IMR-90 (cell line): ENCODE results near the gene MSI2. TPM values are rescaled to one million over a fixed set of nuclear protein-coding genes. Genes with fewer than 3 reads are reported as not detected.

Source experiments
- ATAC-seq: fragments of 200-7000 bp; cut with Tn5 transposase; 2 replicates; pipeline ENCODE4 v1.9.1; 2020; ENCODE audit warnings: low read depth, mild to moderate bottlenecking, moderate library complexity
- BruUV-seq: library from RNA; stranded (reverse); fragments of 400-500 nt; replicated peaks from 2 replicates; lab custom pipeline; 2021; lab: Mats Ljungman, UMichigan
- CTCF ChIA-PET: fragments of 300-600 bp; formaldehyde crosslinking; extraction: SDS; loops from one replicate; lab custom pipeline; 2021; ENCODE audit warnings: antibody characterized with exemption; lab: Yijun Ruan, JAX
- POLR2A ChIA-PET: fragments of 300-600 bp; sonication (Branson Sonifier 250); formaldehyde crosslinking; loops from one replicate; lab custom pipeline; 2022; ENCODE audit warnings: antibody characterized with exemption; ENCODE audit not compliant: unreplicated experiment; lab: Charles Lee
- DNase-seq: peaks from one replicate; pipeline ENCODE4 v3.0.0; 2013
- H2AFZ ChIP-seq: replicated peaks from 2 replicates; pipeline ENCODE3; 2013; ENCODE audit warnings: low read length, mild to moderate bottlenecking; ENCODE audit not compliant: poor library complexity
- H2AK5ac ChIP-seq: 2 replicates; pipeline ENCODE4 v1.6.1; 2013; ENCODE audit warnings: low read depth, low read length, inconsistent platforms
- H2AK9ac ChIP-seq: replicated peaks from 2 replicates; pipeline ENCODE3; 2013; ENCODE audit warnings: mild to moderate bottlenecking, low read depth, low read length, moderate library complexity; ENCODE audit not compliant: poor library complexity
- H2BK120ac ChIP-seq: 2 replicates; pipeline ENCODE4 v1.6.1; 2013; ENCODE audit warnings: low read depth, low read length, inconsistent platforms
- H2BK15ac ChIP-seq: 3 replicates; pipeline ENCODE4 v1.6.1; 2013; ENCODE audit warnings: low read depth, low read length, inconsistent platforms
- H2BK20ac ChIP-seq: 2 replicates; pipeline ENCODE4 v1.6.1; 2013; ENCODE audit warnings: low read depth, mild to moderate bottlenecking, inconsistent platforms, low read length, moderate library complexity
- H2BK5ac ChIP-seq: 2 replicates; pipeline ENCODE4 v1.6.1; 2013; ENCODE audit warnings: mild to moderate bottlenecking, low read depth, low read length, inconsistent platforms; ENCODE audit not compliant: poor library complexity, severe bottlenecking
- H3K14ac ChIP-seq: replicated peaks from 2 replicates; pipeline ENCODE4 v1.6.1; 2013; ENCODE audit warnings: low read depth, low read length, inconsistent platforms
- H3K18ac ChIP-seq: 2 replicates; pipeline ENCODE4 v1.6.1; 2013; ENCODE audit warnings: low read depth, low read length, control low read depth
- H3K23ac ChIP-seq: 2 replicates; pipeline ENCODE4 v1.6.1; 2013; ENCODE audit warnings: low read depth, low read length, inconsistent platforms
- H3K27ac ChIP-seq: 2 replicates; pipeline ENCODE4 v1.5.1; 2013; ENCODE audit warnings: mild to moderate bottlenecking, control low read depth, low read length; ENCODE audit not compliant: insufficient read depth
- H3K27me3 ChIP-seq: 2 replicates; pipeline ENCODE4 v1.6.1; 2013; ENCODE audit warnings: low read length; ENCODE audit not compliant: control insufficient read depth, insufficient read depth
- H3K36me3 ChIP-seq: 2 replicates; pipeline ENCODE4 v1.6.1; 2013; ENCODE audit warnings: low read length, mixed read lengths; ENCODE audit not compliant: control insufficient read depth, insufficient read depth
- H3K4ac ChIP-seq: 2 replicates; pipeline ENCODE4 v1.6.1; 2013; ENCODE audit warnings: low read depth, low read length, inconsistent platforms
- H3K4me1 ChIP-seq: 2 replicates; pipeline ENCODE4 v1.6.1; 2013; ENCODE audit warnings: low read length, mixed read lengths; ENCODE audit not compliant: control insufficient read depth, insufficient read depth
- H3K4me2 ChIP-seq: 2 replicates; pipeline ENCODE4 v1.6.1; 2013; ENCODE audit warnings: low read depth, mild to moderate bottlenecking, control low read depth, low read length, moderate library complexity
- H3K4me3 ChIP-seq: 2 replicates; pipeline ENCODE4 v1.5.1; 2013; ENCODE audit warnings: low read depth, mild to moderate bottlenecking, control low read depth, low read length, moderate library complexity; ENCODE audit not compliant: insufficient read depth
- H3K56ac ChIP-seq: 2 replicates; pipeline ENCODE4 v1.6.1; 2013; ENCODE audit warnings: low read length, inconsistent platforms; ENCODE audit not compliant: insufficient read depth; ENCODE audit errors: extremely low read depth
- H3K79me1 ChIP-seq, 2 experiments: 2 replicates each; pipeline ENCODE4 v1.6.1; 2013; ENCODE audit warnings: low read length in 2 of 2, inconsistent platforms in 1 of 2, low read depth in 1 of 2
- H3K9ac ChIP-seq: 2 replicates; pipeline ENCODE4 v1.6.1; 2013; ENCODE audit warnings: low read depth, low read length, control low read depth
- H3K9me1 ChIP-seq: 2 replicates; pipeline ENCODE4 v1.6.1; 2013; ENCODE audit warnings: low read length, inconsistent platforms; ENCODE audit not compliant: insufficient read depth
- H3K9me3 ChIP-seq: 2 replicates; pipeline ENCODE4 v1.6.1; 2013; ENCODE audit warnings: low read length; ENCODE audit not compliant: control insufficient read depth, insufficient read depth
- H4K20me1 ChIP-seq: 2 replicates; pipeline ENCODE4 v1.6.1; 2013; ENCODE audit warnings: low read length, inconsistent platforms; ENCODE audit not compliant: insufficient read depth
- H4K5ac ChIP-seq: 2 replicates; pipeline ENCODE4 v1.6.1; 2013; ENCODE audit warnings: mild to moderate bottlenecking, low read depth, low read length, control low read depth
- H4K8ac ChIP-seq, 2 experiments: 2 replicates each; pipeline ENCODE4 v1.6.1; 2013; ENCODE audit warnings: low read depth in 2 of 2, low read length in 2 of 2, control low read depth in 1 of 2, inconsistent platforms in 1 of 2
- H4K91ac ChIP-seq: 2 replicates; pipeline ENCODE4 v1.6.1; 2013; ENCODE audit warnings: low read depth, low read length, inconsistent platforms; ENCODE audit not compliant: insufficient read depth
- BHLHE40 ChIP-seq: fragments of 150-350 bp; IDR thresholded peaks from 2 replicates; pipeline ENCODE4 v1.6.1; 2016; ENCODE audit warnings: mild to moderate bottlenecking, low read depth, low read length
- CEBPB ChIP-seq: IDR thresholded peaks from 2 replicates; pipeline ENCODE4 v1.6.1; 2012; ENCODE audit warnings: low read depth, low read length, improper control_type of control experiment
- CHD1 ChIP-seq: IDR thresholded peaks from 2 replicates; pipeline ENCODE4 v1.6.1; 2012; ENCODE audit warnings: low read depth, low read length, improper control_type of control experiment
- CTCF ChIP-seq: conservative IDR thresholded peaks from 2 replicates; pipeline ENCODE4 v1.5.1; 2012; ENCODE audit warnings: mild to moderate bottlenecking, low read depth, low read length, improper control_type of control experiment
- ELK1 ChIP-seq: fragments of 150-350 bp; IDR thresholded peaks from 2 replicates; pipeline ENCODE4 v1.6.1; 2016; ENCODE audit warnings: low read depth, mild to moderate bottlenecking, low read length, moderate library complexity, borderline replicate concordance
- FOS ChIP-seq: fragments of 150-350 bp; IDR thresholded peaks from 2 replicates; pipeline ENCODE4 v1.6.1; 2016; ENCODE audit warnings: low read depth, low read length
- MAFK ChIP-seq: IDR thresholded peaks from 2 replicates; pipeline ENCODE4 v1.6.1; 2012; ENCODE audit warnings: low read depth, low read length, improper control_type of control experiment
- MAZ ChIP-seq: IDR thresholded peaks from 2 replicates; pipeline ENCODE4 v1.6.1; 2012; ENCODE audit warnings: low read depth, mild to moderate bottlenecking, low read length, improper control_type of control experiment, moderate library complexity, borderline replicate concordance
- MXI1 ChIP-seq: IDR thresholded peaks from 2 replicates; pipeline ENCODE4 v1.6.1; 2012; ENCODE audit warnings: low read depth, mild to moderate bottlenecking, low read length, moderate library complexity, borderline replicate concordance
- NFE2L2 ChIP-seq: fragments of 150-350 bp; IDR thresholded peaks from 2 replicates; pipeline ENCODE4 v1.6.1; 2016; ENCODE audit warnings: low read depth, mild to moderate bottlenecking, low read length
- POLR2A ChIP-seq: IDR thresholded peaks from 2 replicates; pipeline ENCODE4 v1.6.1; 2012; ENCODE audit warnings: mild to moderate bottlenecking, low read depth, low read length
- RAD21 ChIP-seq: IDR thresholded peaks from 2 replicates; pipeline ENCODE4 v1.6.1; 2012; ENCODE audit warnings: low read length, improper control_type of control experiment
- RCOR1 ChIP-seq: IDR thresholded peaks from 2 replicates; pipeline ENCODE4 v1.6.1; 2012; ENCODE audit warnings: mild to moderate bottlenecking, low read length, improper control_type of control experiment; ENCODE audit not compliant: insufficient replicate concordance
- RFX5 ChIP-seq: IDR thresholded peaks from 2 replicates; pipeline ENCODE4 v1.8.0; 2012; ENCODE audit warnings: low read depth, mild to moderate bottlenecking, low read length, moderate library complexity
- SMC3 ChIP-seq: fragments of 150-350 bp; IDR thresholded peaks from 2 replicates; pipeline ENCODE4 v1.6.1; 2016; ENCODE audit warnings: low read depth, mild to moderate bottlenecking, antibody characterized with exemption, low read length, moderate library complexity
- USF2 ChIP-seq: fragments of 150-350 bp; IDR thresholded peaks from 2 replicates; pipeline ENCODE4 v1.6.1; 2017; ENCODE audit warnings: mild to moderate bottlenecking, antibody characterized with exemption, low read length, low read depth
- WGBS, 2 experiments: methylation state at CpG; one replicate each; pipeline versions ENCODE4 v1.1.5 to v1.1.7; 2013; ENCODE audit warnings: missing lambda C conversion rate in 2 of 2; ENCODE audit not compliant: insufficient read length in 1 of 2; ENCODE audit errors: extremely low coverage in 2 of 2; 5-methylcytosine and 5-hydroxymethylcytosine counted together
- dilution Hi-C: fragments of 300-500 bp; cut with HindIII; formaldehyde crosslinking; loops from one replicate; pipeline ENCODE4 v1.14.3; 2018; ENCODE audit warnings: low sequenced_read_pairs; ENCODE audit not compliant: unreplicated experiment
- in situ Hi-C: fragments of 300-500 bp; cut with MboI; formaldehyde crosslinking; loops from 3 replicates; pipeline ENCODE4 v1.14.3; 2019; ENCODE audit warnings: low sequenced_read_pairs, inconsistent platforms, mixed read lengths
- intact Hi-C: fragments of 100-400 bp; cut with micrococcal nuclease; formaldehyde crosslinking; loops from 2 replicates; pipeline ENCODE4 v1.10.0; 2022
- polyA plus RNA-seq, 3 experiments: library from polyadenylated mRNA; depleted of rRNA; stranded (reverse); fragments of >200 nt; gene quantifications; 2 replicates each; pipeline ENCODE4 v1.2.3, GENCODE V29; 2012; ENCODE audit warnings: low replicate concordance in 1 of 3
- total RNA-seq: library from RNA; depleted of rRNA; stranded (reverse); fragments of >200 nt; gene quantifications from 2 replicates; pipeline ENCODE4 v1.2.3, GENCODE V29; 2012

Gene MSI2
- total and polyA plus RNA-seq, 2 of the 4 experiments (the other 2 are of a cell fraction): 13.0 to 16.0 TPM

GRCh38 chr17:57281887-57282286 is 25.6 kb downstream of the MSI2 start:
- no peak overlapping the region for H3K14ac ChIP-seq
- DNase-seq (no peak), ATAC-seq (no peak)
- peaks cover 2 to 3% of the 10 kb centered on the region in 2 experiments; a peak in 1 of 4 replicates for H3K79me1 ChIP-seq
- no peaks in the 10 kb centered on the region; the same call in 1 of the 2 replicates for H4K20me1 ChIP-seq
- POLR2A ChIA-PET: no interaction called here
- no peak overlapping the region for H3K4ac ChIP-seq
- no peak overlapping the region for H3K56ac ChIP-seq
- in situ Hi-C loops: no loop called here
- no peaks in the 10 kb centered on the region for H3K27me3 ChIP-seq
- no peak overlapping the region for H3K9ac ChIP-seq
- no peak overlapping the region for H2BK120ac ChIP-seq
- peaks cover 11% of the 10 kb centered on the region for H3K36me3 ChIP-seq
- H2AK9ac ChIP-seq: no peak overlapping the region
- H2BK5ac ChIP-seq: no peak overlapping the region
- H3K4me1 ChIP-seq: no peaks in the 10 kb centered on the region; the same call in 1 of the 2 replicates
- no peak overlapping the region for H3K4me3 ChIP-seq
- no TSS peak for BruUV-seq
- dilution Hi-C loops: no loop called here
- TF ChIP-seq MAFK: no peak
- TF ChIP-seq NFE2L2: no peak
- TF ChIP-seq POLR2A: no peak
- TF ChIP-seq ELK1: no peak
- no peak for TF ChIP-seq RCOR1
- TF ChIP-seq FOS: no peak
- TF ChIP-seq CTCF: no peak
- TF ChIP-seq USF2: no peak
- TF ChIP-seq BHLHE40: no peak
- no peak for TF ChIP-seq RFX5
- TF ChIP-seq SMC3: no peak
- TF ChIP-seq MXI1: no peak
- TF ChIP-seq CHD1: no peak
- TF ChIP-seq MAZ: no peak
- TF ChIP-seq CEBPB: no peak
- no peak for TF ChIP-seq RAD21
- no peak overlapping the region for H2BK15ac ChIP-seq
- no peak overlapping the region for H4K5ac ChIP-seq
- 100% methylated on average over 1 of the region's 4 CpGs; no CpG with 5 or more reads in 1 of the 2 experiments for WGBS, 2 experiments
- intact Hi-C loops: no loop called here
- peaks cover 5% of the 10 kb centered on the region; the same call in 1 of the 2 replicates for H3K9me1 ChIP-seq
- no peak overlapping the region for H3K27ac ChIP-seq
- CTCF ChIA-PET: interaction anchor here (1.2 kb wide), 1 partner anchor 19 kb away, joined by 3 read pairs; no protein-coding TSS in a partner anchor
- H3K9me3 ChIP-seq: no peaks in the 10 kb centered on the region
- no peak overlapping the region for H4K8ac ChIP-seq
- no peak overlapping the region for H3K4me2 ChIP-seq
- no peak overlapping the region for H2AFZ ChIP-seq
- no peak overlapping the region for H2BK20ac ChIP-seq
- H3K18ac ChIP-seq: no peak overlapping the region
- H2AK5ac ChIP-seq: no peak overlapping the region
- H3K23ac ChIP-seq: no peak overlapping the region
- no peak overlapping the region for H4K91ac ChIP-seq
